Measurements from ENCODE around the gene RAI1.

The RAI1 gene

DNA sequence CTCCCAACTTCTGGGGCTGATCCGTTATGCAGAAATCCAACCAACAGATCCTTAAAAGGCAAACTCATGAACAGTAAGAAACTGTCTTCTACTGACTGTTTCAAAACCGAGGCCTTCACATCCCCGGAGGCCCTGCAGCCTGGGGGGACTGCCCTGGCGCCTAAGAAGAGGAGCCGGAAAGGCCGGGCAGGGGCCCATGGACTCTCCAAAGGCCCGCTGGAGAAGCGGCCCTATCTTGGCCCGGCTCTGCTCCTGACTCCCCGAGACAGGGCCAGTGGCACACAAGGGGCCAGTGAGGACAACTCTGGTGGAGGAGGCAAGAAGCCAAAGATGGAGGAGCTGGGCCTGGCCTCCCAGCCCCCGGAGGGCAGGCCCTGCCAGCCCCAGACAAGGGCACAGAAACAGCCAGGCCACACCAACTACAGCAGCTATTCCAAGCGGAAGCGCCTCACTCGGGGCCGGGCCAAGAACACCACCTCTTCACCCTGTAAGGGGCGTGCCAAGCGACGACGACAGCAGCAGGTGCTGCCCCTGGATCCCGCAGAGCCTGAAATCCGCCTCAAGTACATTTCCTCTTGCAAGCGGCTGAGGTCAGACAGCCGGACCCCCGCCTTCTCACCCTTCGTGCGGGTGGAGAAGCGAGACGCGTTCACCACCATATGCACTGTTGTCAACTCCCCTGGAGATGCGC is 116.0 kb downstream of the RAI1 start:
- Histone ChIP-seq H3K4me2 (ENCODE audit: low read length) (no peak overlapping the region), H3K79me2 (peaks cover 49% of the 10 kb centered on the region), H3K4me1 (peaks cover 14% of the 10 kb centered on the region), H3K9ac (no peak overlapping the region), H3K9me3 (ENCODE audit: control insufficient read depth, low read length) (no peaks in the 10 kb centered on the region), H3K4me3 (ENCODE audit: low read depth, low read length) (no peak overlapping the region), H2AFZ (no peak overlapping the region), H3K27me3 (ENCODE audit: control insufficient read depth, insufficient read depth, low read length) (no peaks in the 10 kb centered on the region), H3K36me3 (ENCODE audit: control insufficient read depth, insufficient read depth, low read length) (no peaks in the 10 kb centered on the region), H3K27ac (no peak overlapping the region)
- TF ChIP-seq, protein P1, sequence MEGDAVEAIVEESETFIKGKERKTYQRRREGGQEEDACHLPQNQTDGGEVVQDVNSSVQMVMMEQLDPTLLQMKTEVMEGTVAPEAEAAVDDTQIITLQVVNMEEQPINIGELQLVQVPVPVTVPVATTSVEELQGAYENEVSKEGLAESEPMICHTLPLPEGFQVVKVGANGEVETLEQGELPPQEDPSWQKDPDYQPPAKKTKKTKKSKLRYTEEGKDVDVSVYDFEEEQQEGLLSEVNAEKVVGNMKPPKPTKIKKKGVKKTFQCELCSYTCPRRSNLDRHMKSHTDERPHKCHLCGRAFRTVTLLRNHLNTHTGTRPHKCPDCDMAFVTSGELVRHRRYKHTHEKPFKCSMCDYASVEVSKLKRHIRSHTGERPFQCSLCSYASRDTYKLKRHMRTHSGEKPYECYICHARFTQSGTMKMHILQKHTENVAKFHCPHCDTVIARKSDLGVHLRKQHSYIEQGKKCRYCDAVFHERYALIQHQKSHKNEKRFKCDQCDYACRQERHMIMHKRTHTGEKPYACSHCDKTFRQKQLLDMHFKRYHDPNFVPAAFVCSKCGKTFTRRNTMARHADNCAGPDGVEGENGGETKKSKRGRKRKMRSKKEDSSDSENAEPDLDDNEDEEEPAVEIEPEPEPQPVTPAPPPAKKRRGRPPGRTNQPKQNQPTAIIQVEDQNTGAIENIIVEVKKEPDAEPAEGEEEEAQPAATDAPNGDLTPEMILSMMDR (IDR thresholded peaks at IDR 0.05) = no peak

DNA sequence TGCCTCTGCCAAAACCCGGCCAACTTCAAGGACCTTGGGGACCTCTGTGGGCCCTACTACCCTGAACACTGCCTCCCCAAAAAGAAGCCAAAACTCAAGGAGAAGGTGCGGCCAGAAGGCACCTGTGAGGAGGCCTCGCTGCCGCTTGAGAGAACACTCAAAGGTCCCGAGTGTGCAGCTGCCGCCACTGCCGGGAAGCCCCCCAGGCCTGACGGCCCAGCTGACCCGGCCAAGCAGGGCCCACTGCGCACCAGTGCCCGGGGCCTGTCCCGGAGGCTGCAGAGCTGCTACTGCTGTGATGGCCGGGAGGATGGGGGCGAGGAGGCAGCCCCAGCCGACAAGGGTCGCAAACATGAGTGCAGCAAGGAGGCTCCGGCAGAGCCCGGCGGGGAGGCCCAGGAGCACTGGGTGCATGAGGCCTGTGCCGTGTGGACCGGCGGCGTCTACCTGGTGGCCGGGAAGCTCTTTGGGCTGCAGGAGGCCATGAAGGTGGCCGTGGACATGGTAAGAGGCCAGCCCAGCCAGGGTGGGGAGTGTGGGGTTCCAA is 116.8 kb downstream of the RAI1 start:
- H3K4me3 ChIP-seq (ENCODE audit: low read depth, low read length) = no peak overlapping the region
- no peak overlapping the region for H2AFZ ChIP-seq
- H3K9ac ChIP-seq = no peak overlapping the region
- H3K9me3 ChIP-seq (ENCODE audit: control insufficient read depth, low read length) = no peaks in the 10 kb centered on the region
- no peaks in the 10 kb centered on the region for H3K36me3 ChIP-seq (ENCODE audit: control insufficient read depth, insufficient read depth, low read length)
- peaks cover 49% of the 10 kb centered on the region for H3K79me2 ChIP-seq
- peaks cover 12% of the 10 kb centered on the region for H3K4me1 ChIP-seq
- TF ChIP-seq, protein P1 (IDR thresholded peaks at IDR 0.05) = no peak
- H3K27me3 ChIP-seq (ENCODE audit: control insufficient read depth, insufficient read depth, low read length) = no peaks in the 10 kb centered on the region
- no peak overlapping the region for H3K27ac ChIP-seq
- no peak overlapping the region for H3K4me2 ChIP-seq (ENCODE audit: low read length)

- Histone ChIP-seq H3K36me3 (ENCODE audit: control insufficient read depth, insufficient read depth, low read length) (no peaks in the 10 kb centered on the region), H3K9ac (no peak overlapping the region)
These were observed 117.5 kb downstream of the RAI1 start for GRCh38 chr17:17798573-17799255.

DNA sequence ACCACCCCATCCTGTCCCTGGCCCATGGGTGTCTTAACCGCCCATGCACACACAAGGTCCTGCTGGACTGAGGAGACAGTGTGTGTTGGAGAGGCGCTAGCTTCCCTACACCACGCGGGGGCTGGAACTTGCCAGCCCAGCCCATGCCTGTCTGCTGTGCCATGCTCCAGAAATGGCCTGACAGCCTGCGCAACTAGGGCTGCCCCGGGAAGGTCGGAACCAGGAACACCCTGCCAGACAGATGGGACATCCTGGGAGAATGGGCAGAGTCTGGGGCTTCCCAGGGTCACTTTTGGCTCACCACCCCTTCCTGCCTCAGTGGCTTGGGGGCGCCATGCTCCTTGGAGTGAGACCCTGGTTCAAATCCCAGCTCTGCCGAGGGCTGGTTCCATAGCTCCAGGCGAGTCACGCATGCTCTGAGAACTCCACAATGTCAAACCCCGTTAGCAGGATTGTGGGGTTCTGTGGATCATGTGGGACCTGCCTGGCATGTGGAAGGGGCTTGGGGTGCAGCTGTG is 119.3 kb downstream of the RAI1 start:
- H3K27ac ChIP-seq = no peak overlapping the region
- no peak overlapping the region for H3K9ac ChIP-seq
- TF ChIP-seq, protein P1 (IDR thresholded peaks at IDR 0.05) = no peak
- H3K27me3 ChIP-seq (ENCODE audit: control insufficient read depth, insufficient read depth, low read length) = no peaks in the 10 kb centered on the region
- no peaks in the 10 kb centered on the region for H3K9me3 ChIP-seq (ENCODE audit: control insufficient read depth, low read length)
- no peak overlapping the region for H2AFZ ChIP-seq
- H3K4me1 ChIP-seq = no peaks in the 10 kb centered on the region
- no peak overlapping the region for H3K4me3 ChIP-seq (ENCODE audit: low read depth, low read length)
- H3K79me2 ChIP-seq = peaks cover 59% of the 10 kb centered on the region
- no peak overlapping the region for H3K4me2 ChIP-seq (ENCODE audit: low read length)
- no peaks in the 10 kb centered on the region for H3K36me3 ChIP-seq (ENCODE audit: control insufficient read depth, insufficient read depth, low read length)

More at GRCh38 chr17:17798573-17799255, 117.5 kb downstream of the RAI1 start:
- no peak overlapping the region for H3K27ac ChIP-seq
- TF ChIP-seq, protein P1 (IDR thresholded peaks at IDR 0.05) = no peak
- H2AFZ ChIP-seq = no peak overlapping the region
- H3K4me3 ChIP-seq (ENCODE audit: low read depth, low read length) = no peak overlapping the region
- no peaks in the 10 kb centered on the region for H3K9me3 ChIP-seq (ENCODE audit: control insufficient read depth, low read length)
- H3K4me1 ChIP-seq = peaks cover 5% of the 10 kb centered on the region
- peaks cover 51% of the 10 kb centered on the region for H3K79me2 ChIP-seq
- H3K4me2 ChIP-seq (ENCODE audit: low read length) = no peak overlapping the region
- no peaks in the 10 kb centered on the region for H3K27me3 ChIP-seq (ENCODE audit: control insufficient read depth, insufficient read depth, low read length)
